RWPE1 (cell line): ENCODE results near the gene ICOS.

ENCODE experiments used
- CTCF ChIA-PET: fragments of 350-600 bp; sonication (Branson Sonifier 250); formaldehyde crosslinking; extraction: SDS; loops from one replicate; lab custom pipeline; 2021; lab: Yijun Ruan, JAX
- POLR2A ChIA-PET: fragments of 400-600 bp; formaldehyde crosslinking; extraction: SDS; loops from one replicate; lab custom pipeline; 2020; ENCODE audit warnings: antibody characterized with exemption; ENCODE audit not compliant: low non-redundant PET; lab: Yijun Ruan, JAX
- DNase-seq: peaks from one replicate; pipeline ENCODE4 v3.0.0; 2012; ENCODE audit warnings: low spot score
- H3K27ac ChIP-seq: fragments of 450-650 bp; 2 replicates; pipeline ENCODE4 v1.5.1; 2017
- CTCF ChIP-seq: fragments of 450-650 bp; conservative IDR thresholded peaks from 2 replicates; pipeline ENCODE4 v1.5.1; 2017; ENCODE audit warnings: low read depth, mild to moderate bottlenecking

ICOS gene

GRCh38 chr2:203989521-203989920, 53.0 kb downstream of the ICOS start:
- H3K27ac ChIP-seq, result no peak overlapping the region
- ChIA-PET CTCF (interaction anchor here (0.9 kb wide), 1 partner anchor 152 kb away, joined by 7 read pairs; no protein-coding TSS in a partner anchor), POLR2A (no interaction called here)
- no peak for DNase-seq
- no peak for TF ChIP-seq CTCF

- POLR2A ChIA-PET, result no interaction called here
- CTCF ChIA-PET, result no interaction called here
- no peak for TF ChIP-seq CTCF
- no peak for DNase-seq
- H3K27ac ChIP-seq, result no peak overlapping the region
Measured at GRCh38 chr2:203992509-203992908, 55.9 kb downstream of the ICOS start.

DNA sequence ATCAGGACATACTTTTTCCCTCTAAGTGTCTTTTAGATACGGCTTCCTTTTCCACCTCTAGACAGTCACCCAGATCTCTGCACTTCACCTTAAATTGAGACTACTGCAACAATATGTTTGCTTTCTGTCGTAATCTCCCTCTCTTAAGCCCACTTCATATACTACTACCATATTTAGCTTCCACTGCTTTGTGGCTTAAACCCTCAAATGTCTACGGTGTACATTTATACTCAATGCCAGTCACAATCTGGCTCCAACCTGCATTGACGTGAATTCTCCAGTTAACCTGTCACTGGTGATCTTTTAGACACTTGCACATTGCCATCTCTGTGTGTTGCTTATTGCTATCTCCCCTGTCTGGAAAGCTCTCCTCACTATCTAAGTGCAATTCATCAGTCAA, 56.4 kb downstream of the ICOS start:
- ChIA-PET POLR2A (no interaction called here), CTCF (no interaction called here)
- DNase-seq, result no peak
- no peak for TF ChIP-seq CTCF
- no peak overlapping the region for H3K27ac ChIP-seq

DNA sequence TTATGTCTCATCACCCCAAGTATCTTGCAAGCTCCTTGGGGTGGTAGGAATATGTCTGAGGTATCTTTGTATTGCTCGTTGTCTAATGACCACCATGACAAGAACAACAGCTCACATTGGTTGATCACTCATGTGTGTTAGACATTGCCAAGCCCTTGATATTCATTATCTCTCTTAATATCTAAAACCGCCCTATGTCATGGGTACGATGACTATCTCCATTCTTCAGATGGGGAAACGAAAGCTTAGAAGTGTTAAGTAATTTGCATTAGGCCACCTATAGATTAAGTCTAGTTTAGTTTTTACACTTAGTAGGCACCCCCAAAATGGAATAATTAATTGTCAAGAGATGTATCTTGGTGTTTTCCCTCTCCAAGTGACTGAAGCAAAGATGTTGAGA, 57.0 kb downstream of the ICOS start:
- ChIA-PET CTCF (no interaction called here), POLR2A (no interaction called here)
- no peak for DNase-seq
- H3K27ac ChIP-seq, result no peak overlapping the region
- TF ChIP-seq CTCF, result no peak

DNA sequence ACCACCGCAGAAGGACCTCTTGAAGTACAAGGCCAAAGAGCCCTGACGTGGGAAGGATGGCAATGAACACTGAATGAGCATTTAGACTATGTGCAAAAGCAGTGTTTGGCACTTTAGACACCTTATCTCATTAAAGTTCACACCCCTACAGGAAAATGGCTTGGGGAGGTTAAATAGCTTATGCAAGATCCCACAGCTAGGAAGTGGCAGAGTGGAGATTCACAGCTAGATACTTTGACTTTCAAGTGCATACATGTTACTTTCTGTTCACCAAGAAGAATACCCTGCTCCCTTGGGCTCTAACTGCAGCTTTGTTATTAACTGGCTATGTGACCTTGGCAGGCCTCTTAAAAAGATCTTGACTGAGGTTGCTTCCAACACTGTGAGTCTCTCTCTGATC, 58.2 kb downstream of the ICOS start:
- ChIA-PET POLR2A (no interaction called here), CTCF (interaction anchor here (0.7 kb wide), 1 partner anchor 133 kb away, joined by 5 read pairs; no protein-coding TSS in a partner anchor)
- no peak for TF ChIP-seq CTCF

DNA sequence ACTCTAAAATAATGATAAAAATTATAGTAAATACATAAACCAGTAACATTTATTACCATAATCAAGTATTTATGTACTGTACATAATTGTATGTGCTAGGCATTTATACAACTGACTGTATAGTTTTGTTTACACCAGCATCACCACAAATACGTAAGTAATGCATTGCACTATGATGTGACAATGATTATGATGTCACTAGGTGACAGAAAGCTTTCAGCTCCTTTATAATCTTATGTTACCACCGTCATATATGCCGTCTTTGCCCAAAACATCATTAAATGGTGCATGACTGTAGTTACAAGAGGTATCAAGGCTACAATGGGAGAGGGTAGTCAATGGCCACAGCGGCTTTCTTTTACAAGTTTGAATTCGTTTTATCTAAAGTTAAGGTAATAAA, 60.1 kb downstream of the ICOS start:
- DNase-seq, result no peak
- H3K27ac ChIP-seq, result no peak overlapping the region
- TF ChIP-seq CTCF, result no peak
- ChIA-PET POLR2A (no interaction called here), CTCF (no interaction called here)

More for the DNA sequence above, 58.2 kb downstream of the ICOS start:
- no peak overlapping the region for H3K27ac ChIP-seq
- no peak for DNase-seq

- CTCF ChIA-PET, result no interaction called here
- DNase-seq, result no peak
- POLR2A ChIA-PET, result no interaction called here
- no peak overlapping the region for H3K27ac ChIP-seq
- TF ChIP-seq CTCF, result no peak
Measured at GRCh38 chr2:203997481-203997880, 60.9 kb downstream of the ICOS start.
